HepG2 (cell line): ENCODE data around the gene ZNF217. TPM values are rescaled to one million over a fixed set of nuclear protein-coding genes. Genes with fewer than 3 reads are reported as not detected.

Source experiments
- ARNT2 ChIP-seq: sonication (generic); formaldehyde crosslinking; IDR thresholded peaks from 2 replicates; pipeline ENCODE4 v1.8.0; 2022; ENCODE audit warnings: mild to moderate bottlenecking, low read depth, missing genetic modification reagents, moderate library complexity
- BCL3 ChIP-seq: sonication (generic); formaldehyde crosslinking; IDR thresholded peaks from 2 replicates; pipeline ENCODE4 v1.5.1; 2020; ENCODE audit warnings: mild to moderate bottlenecking, missing genetic modification reagents, moderate library complexity
- FOXC1 ChIP-seq: sonication (generic); formaldehyde crosslinking; IDR thresholded peaks from 2 replicates; pipeline ENCODE4 v1.8.0; 2022; ENCODE audit warnings: mild to moderate bottlenecking, missing genetic modification reagents, borderline replicate concordance
- HIC2 ChIP-seq: sonication (generic); formaldehyde crosslinking; IDR thresholded peaks from 2 replicates; pipeline ENCODE4 v1.9.0; 2022; ENCODE audit warnings: low read depth, missing genetic modification reagents
- HNF1B ChIP-seq: sonication (generic); formaldehyde crosslinking; IDR thresholded peaks from 2 replicates; pipeline ENCODE4 v1.5.1; 2020; ENCODE audit warnings: mild to moderate bottlenecking, moderate library complexity, missing genetic modification reagents
- KAT8 ChIP-seq: IDR thresholded peaks from 2 replicates; pipeline ENCODE4 v1.6.1; 2016; ENCODE audit warnings: missing genetic modification reagents, missing compliant biosample characterization
- SMAD1 ChIP-seq: sonication (generic); formaldehyde crosslinking; IDR thresholded peaks from 2 replicates; pipeline ENCODE4 v1.4.0; 2020; ENCODE audit warnings: missing genetic modification reagents, low read depth, mild to moderate bottlenecking, borderline replicate concordance
- SNAPC2 ChIP-seq: sonication (generic); formaldehyde crosslinking; IDR thresholded peaks from 2 replicates; pipeline ENCODE4 v1.8.1; 2022; ENCODE audit warnings: mild to moderate bottlenecking, missing genetic modification reagents
- ZBTB26 ChIP-seq: IDR thresholded peaks from 2 replicates; pipeline ENCODE4 v1.6.1; 2016; ENCODE audit warnings: missing compliant biosample characterization, missing genetic modification reagents, borderline replicate concordance
- ZBTB7B ChIP-seq: sonication (generic); formaldehyde crosslinking; IDR thresholded peaks from 2 replicates; pipeline ENCODE4 v1.4.0; 2020; ENCODE audit warnings: missing genetic modification reagents
- ZMAT3 ChIP-seq: sonication (generic); formaldehyde crosslinking; conservative IDR thresholded peaks from 2 replicates; pipeline ENCODE4 v1.7.0; 2021; ENCODE audit warnings: missing genetic modification reagents
- ZMYM4 ChIP-seq: sonication (generic); formaldehyde crosslinking; IDR thresholded peaks from 2 replicates; pipeline ENCODE4 v1.8.1; 2023; ENCODE audit warnings: mild to moderate bottlenecking, missing genetic modification reagents
- ZNF136 ChIP-seq: sonication (generic); formaldehyde crosslinking; IDR thresholded peaks from 2 replicates; pipeline ENCODE4 v1.8.1; 2022; ENCODE audit warnings: low read depth, mild to moderate bottlenecking, moderate library complexity, missing genetic modification reagents
- ZNF552 ChIP-seq: sonication (generic); formaldehyde crosslinking; IDR thresholded peaks from 2 replicates; pipeline ENCODE4 v1.9.0; 2022; ENCODE audit warnings: missing genetic modification reagents, mild to moderate bottlenecking, borderline replicate concordance
- ZNF563 ChIP-seq: sonication (generic); formaldehyde crosslinking; IDR thresholded peaks from 2 replicates; pipeline ENCODE4 v1.8.0; 2022; ENCODE audit warnings: mild to moderate bottlenecking, moderate library complexity, missing genetic modification reagents
- ZNF572 ChIP-seq: sonication (generic); formaldehyde crosslinking; IDR thresholded peaks from 2 replicates; pipeline ENCODE4 v1.5.1; 2020; ENCODE audit warnings: mild to moderate bottlenecking, missing genetic modification reagents
- ZNF644 ChIP-seq: IDR thresholded peaks from 2 replicates; pipeline ENCODE4 v1.6.1; 2016; ENCODE audit warnings: low read depth
- ZNF737 ChIP-seq: sonication (generic); formaldehyde crosslinking; IDR thresholded peaks from 2 replicates; pipeline ENCODE4 v1.5.0; 2020; ENCODE audit warnings: missing genetic modification reagents, mild to moderate bottlenecking, borderline replicate concordance
- polyA plus RNA-seq, 8 experiments: library from polyadenylated mRNA; depleted of rRNA in 3 of 8; stranded (reverse) in 7 of 8; unstranded in 1 of 8; fragments of >200 nt; fragmentation: Illumina TruSeq in 4 of 8; extraction: Trizol in 4 of 8; gene quantifications; 2 replicates each; pipeline versions ENCODE4 v1.2.1 to v1.2.3, GENCODE V29; 2011 to 2016; ENCODE audit warnings: low read depth in 4 of 8, missing spikeins in 1 of 8, mixed read lengths in 1 of 8; ENCODE audit not compliant: insufficient read depth in 1 of 8
- total RNA-seq, 5 experiments: library from RNA; depleted of rRNA; stranded (reverse); fragments of >200 nt; fragmentation: Illumina TruSeq; extraction: Trizol; gene quantifications; 2 replicates each; pipeline ENCODE4 v1.2.3, GENCODE V29; 2016; ENCODE audit warnings: low read depth in 1 of 5
- TF ChIP-seq, protein P1 (sequence below): sonication (generic); formaldehyde crosslinking; IDR thresholded peaks from 2 replicates; pipeline ENCODE4 v1.8.1; 2023; ENCODE audit warnings: mild to moderate bottlenecking, moderate library complexity, missing genetic modification reagents

ZNF217 gene
- total and polyA plus RNA-seq, 2 of the 13 experiments (the other 11 are each of a cell fraction or from before 2014, with no cell fraction given) = 22.3 to 29.8 TPM

GRCh38 chr20:53621482-53622246, 28.0 kb upstream of the ZNF217 start (continued):
- TF ChIP-seq, protein P1, sequence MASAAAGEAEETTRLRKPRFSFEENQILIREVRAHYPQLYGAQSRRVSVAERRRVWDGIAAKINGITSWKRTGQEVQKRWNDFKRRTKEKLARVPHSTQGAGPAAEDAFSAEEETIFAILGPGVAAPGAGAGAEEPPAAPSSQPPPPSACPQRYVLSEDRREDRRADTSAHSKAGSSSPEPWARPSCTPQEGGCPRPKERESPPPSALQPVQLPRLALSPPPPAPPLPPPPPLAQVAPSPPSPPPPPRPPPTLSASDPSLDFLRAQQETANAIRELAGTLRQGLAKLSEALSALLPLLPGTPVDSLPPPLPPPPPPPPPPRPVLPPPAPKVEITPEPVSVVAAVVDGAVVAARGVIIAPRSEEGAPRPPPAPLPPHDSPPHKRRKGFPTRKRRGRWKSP (CRISPR knock-in tag) = peak; percentile 9; the same call in 1 of the 2 replicates
- TF ChIP-seq ZMAT3 (CRISPR knock-in tag) = peak; percentile 47; the same call in 1 of the 2 replicates
- 0 out of 2 replicates have a peak, but pooled peaks have one; percentile 21 for TF ChIP-seq ZMYM4
- TF ChIP-seq FOXC1 (CRISPR knock-in tag) = peak; percentile 54; the same call in 1 of the 2 replicates
- TF ChIP-seq ZNF737 (CRISPR knock-in tag) = no peak
- peak; percentile 24; the same call in 1 of the 2 replicates for TF ChIP-seq HIC2 (CRISPR knock-in tag)
- 0 out of 2 replicates have a peak, but pooled peaks have one; percentile 49 for TF ChIP-seq SNAPC2 (CRISPR knock-in tag)
- peak; percentile 31; the same call in 1 of the 2 replicates for TF ChIP-seq ZNF552 (CRISPR knock-in tag)
- TF ChIP-seq BCL3 (CRISPR knock-in tag) = 0 out of 2 replicates have a peak, but pooled peaks have one; percentile 20
- TF ChIP-seq ZNF572 (CRISPR knock-in tag) = 0 out of 2 replicates have a peak, but pooled peaks have one; percentile 54
- 0 out of 2 replicates have a peak, but pooled peaks have one; percentile 73 for TF ChIP-seq ZBTB26
- peak; percentile 38; the same call in 1 of the 2 replicates for TF ChIP-seq ZNF644 (CRISPR knock-in tag)
- peak; percentile 26; the same call in 1 of the 2 replicates for TF ChIP-seq KAT8
- TF ChIP-seq ARNT2 = 0 out of 2 replicates have a peak, but pooled peaks have one; percentile 22
- TF ChIP-seq ZNF563 = 0 out of 2 replicates have a peak, but pooled peaks have one; percentile 12
- 0 out of 2 replicates have a peak, but pooled peaks have one; percentile 26 for TF ChIP-seq ZNF136 (CRISPR knock-in tag)
- TF ChIP-seq HNF1B = peak; percentile 45
- peak; percentile 67; the same call in 1 of the 2 replicates for TF ChIP-seq SMAD1 (CRISPR knock-in tag)
- TF ChIP-seq ZBTB7B = peak; percentile 71; the same call in 1 of the 2 replicates
